HepG2 (cell line): Measurements from ENCODE around the gene PHLPP2. TPM values are rescaled to one million over a fixed set of nuclear protein-coding genes. Genes with fewer than 3 reads are reported as not detected.

ENCODE experiments used
- ATAC-seq: fragments of 200-7000 bp; cut with Tn5 transposase; 3 replicates; pipeline ENCODE4 v1.9.1; 2020; ENCODE audit warnings: mild to moderate bottlenecking, moderate library complexity
- BruUV-seq: library from RNA; stranded (reverse); fragments of 400-500 nt; replicated peaks from 2 replicates; lab custom pipeline; 2021; lab: Mats Ljungman, UMichigan
- CTCF ChIA-PET: fragments of 300-600 bp; formaldehyde crosslinking; extraction: SDS; loops from one replicate; lab custom pipeline; 2021; ENCODE audit warnings: low total read pairs, inconsistent platforms, low intra/inter-chr PET ratio; lab: Yijun Ruan, JAX
- POLR2A ChIA-PET: fragments of 350-600 bp; sonication (Branson Sonifier 250); formaldehyde crosslinking; loops from one replicate; lab custom pipeline; 2020; ENCODE audit warnings: antibody characterized with exemption, inconsistent platforms; lab: Yijun Ruan, JAX
- DNase-seq: peaks from one replicate; pipeline ENCODE4 v3.0.0-alpha.2; 2015; ENCODE audit warnings: low spot score
- FAIRE-seq: peaks from 3 replicates; lab custom pipeline; 2011; peaks lifted over from hg19 to GRCh38; lab: Jason Lieb, UNC
- H2AFZ ChIP-seq: one replicate; pipeline ENCODE4 v1.6.1; 2011; ENCODE audit warnings: low read length, inconsistent platforms
- H3K27ac ChIP-seq: fragments of 300-600 bp; 3 replicates; pipeline ENCODE4 v1.8.0; 2011; ENCODE audit warnings: mixed run types, mild to moderate bottlenecking, mixed read lengths, low read length, inconsistent platforms; ENCODE audit not compliant: insufficient read depth; ENCODE audit errors: extremely low read length
- H3K27me3 ChIP-seq, 2 experiments: fragments of 200-600 bp in 1 of 2; 2 replicates in 1 of 2; 3 replicates in 1 of 2; pipeline versions ENCODE4 v1.6.0 to v1.8.0; 2011; ENCODE audit warnings: low read length in 2 of 2, mild to moderate bottlenecking in 2 of 2, moderate library complexity in 2 of 2, inconsistent platforms in 1 of 2; ENCODE audit not compliant: insufficient read depth in 2 of 2, control insufficient read depth in 1 of 2
- H3K36me3 ChIP-seq, 2 experiments: fragments of 200-600 bp in 1 of 2; replicated peaks in 1 of 2; 2 replicates in 1 of 2; 3 replicates in 1 of 2; pipeline versions ENCODE4 v1.5.1 to v1.8.0; 2011; ENCODE audit warnings: low read length in 2 of 2, inconsistent platforms in 1 of 2; ENCODE audit not compliant: insufficient read depth in 2 of 2, control insufficient read depth in 1 of 2
- H3K4me1 ChIP-seq: 2 replicates; pipeline ENCODE4 v1.5.1; 2012; ENCODE audit warnings: low read length, inconsistent platforms; ENCODE audit not compliant: insufficient read depth
- H3K4me2 ChIP-seq: 2 replicates; pipeline ENCODE4 v1.6.0; 2011; ENCODE audit warnings: low read depth, low read length, inconsistent platforms
- H3K4me3 ChIP-seq, 3 experiments: fragments of 200-600 bp in 1 of 3; sonication (generic), shearing (Covaris generic) in 1 of 3; replicated peaks in 1 of 3; 2 replicates each; pipeline ENCODE4 v1.5.1; 2011 to 2016; ENCODE audit warnings: low read length in 3 of 3, inconsistent platforms in 2 of 3, low read depth in 2 of 3, mild to moderate bottlenecking in 2 of 3, control low read depth in 1 of 3, mixed read lengths in 1 of 3; ENCODE audit not compliant: insufficient read depth in 1 of 3
- H3K79me2 ChIP-seq: one replicate; pipeline ENCODE4 v1.6.1; 2011; ENCODE audit warnings: low read length, inconsistent platforms; ENCODE audit not compliant: insufficient read depth
- H3K9ac ChIP-seq: 2 replicates; pipeline ENCODE4 v1.6.0; 2011; ENCODE audit warnings: mild to moderate bottlenecking, low read depth, low read length, inconsistent platforms; ENCODE audit not compliant: insufficient read depth
- H3K9me3 ChIP-seq: 2 replicates; pipeline ENCODE4 v1.5.1; 2012; ENCODE audit warnings: mild to moderate bottlenecking, low read length
- H4K20me1 ChIP-seq: 2 replicates; pipeline ENCODE4 v1.6.0; 2011; ENCODE audit warnings: inconsistent platforms, mild to moderate bottlenecking, low read length, moderate library complexity; ENCODE audit not compliant: insufficient read depth
- ARNT2 ChIP-seq: sonication (generic); formaldehyde crosslinking; IDR thresholded peaks from 2 replicates; pipeline ENCODE4 v1.8.0; 2022; ENCODE audit warnings: mild to moderate bottlenecking, low read depth, missing genetic modification reagents, moderate library complexity
- CEBPB ChIP-seq: IDR thresholded peaks from 2 replicates; pipeline ENCODE4 v1.6.1; 2011; ENCODE audit warnings: low read depth, low read length, improper control_type of control experiment, borderline replicate concordance
- CREB1 ChIP-seq, 2 experiments: fragments of 450-650 bp in 1 of 2; IDR thresholded peaks; 2 replicates each; pipeline ENCODE4 v1.6.1; 2016 to 2017; ENCODE audit warnings: control low read depth in 1 of 2, mild to moderate bottlenecking in 1 of 2, missing compliant biosample characterization in 1 of 2, missing genetic modification characterization in 1 of 2
- EHMT2 ChIP-seq: fragments of 200-600 bp; sonication (generic); IDR thresholded peaks from 2 replicates; pipeline ENCODE4 v1.7.0; 2017; ENCODE audit warnings: antibody characterized with exemption, low read depth, low read length, borderline replicate concordance
- FIP1L1 ChIP-seq: fragments of 200-400 bp; formaldehyde crosslinking; IDR thresholded peaks from 2 replicates; pipeline ENCODE4 v1.6.1; 2018; ENCODE audit warnings: low read depth, mild to moderate bottlenecking, low read length, moderate library complexity, borderline replicate concordance; ENCODE audit not compliant: insufficient read depth
- HNRNPLL ChIP-seq: fragments of 200-400 bp; formaldehyde crosslinking; IDR thresholded peaks from 2 replicates; pipeline ENCODE4 v1.6.1; 2017; ENCODE audit warnings: mild to moderate bottlenecking, low read depth, low read length; ENCODE audit not compliant: poor library complexity, severe bottlenecking
- MBNL3 ChIP-seq: fragments of 250-450 bp; sonication (Bioruptor Pico); conservative IDR thresholded peaks from 2 replicates; pipeline ENCODE4 v1.8.0; 2022; ENCODE audit warnings: mild to moderate bottlenecking, inconsistent platforms
- PLRG1 ChIP-seq: fragments of 450-650 bp; conservative IDR thresholded peaks from 2 replicates; pipeline ENCODE4 v1.6.1; 2016
- RBM22 ChIP-seq: fragments of 200-400 bp; formaldehyde crosslinking; optimal IDR thresholded peaks from 2 replicates; pipeline ENCODE3; 2017; ENCODE audit warnings: mild to moderate bottlenecking, low read length, moderate library complexity
- SRSF4 ChIP-seq: fragments of 200-400 bp; formaldehyde crosslinking; IDR thresholded peaks from one replicate; pipeline ENCODE4 v1.6.1; 2018; ENCODE audit warnings: mild to moderate bottlenecking, low read depth, low read length, moderate library complexity; ENCODE audit not compliant: poor library complexity, severe bottlenecking
- TCF7L2 ChIP-seq: IDR thresholded peaks from 2 replicates; pipeline ENCODE4 v1.6.1; 2011; ENCODE audit warnings: mild to moderate bottlenecking, low read depth, low read length, moderate library complexity
- ZFP37 ChIP-seq: sonication (generic); formaldehyde crosslinking; IDR thresholded peaks from 2 replicates; pipeline ENCODE4 v1.4.0; 2020; ENCODE audit warnings: missing genetic modification reagents, borderline replicate concordance
- ZNF317 ChIP-seq: sonication (generic); formaldehyde crosslinking; IDR thresholded peaks from 2 replicates; pipeline ENCODE4 v1.5.0; 2020; ENCODE audit warnings: mild to moderate bottlenecking, missing genetic modification reagents
- ZNF354B ChIP-seq: sonication (generic); formaldehyde crosslinking; IDR thresholded peaks from 2 replicates; pipeline ENCODE4 v1.8.0; 2022; ENCODE audit warnings: mild to moderate bottlenecking, missing genetic modification reagents
- ZNF775 ChIP-seq: sonication (generic); formaldehyde crosslinking; IDR thresholded peaks from 2 replicates; pipeline ENCODE4 v1.4.0; 2020; ENCODE audit warnings: missing genetic modification reagents, mild to moderate bottlenecking, moderate library complexity, borderline replicate concordance
- ZSCAN29 ChIP-seq: sonication (generic); formaldehyde crosslinking; conservative IDR thresholded peaks from 2 replicates; pipeline ENCODE4 v1.4.0; 2020; ENCODE audit warnings: mild to moderate bottlenecking, missing genetic modification reagents
- WGBS: methylation state at CpG from one replicate; pipeline ENCODE4 v1.1.6; 2017; ENCODE audit warnings: low lambda C conversion rate; 5-methylcytosine and 5-hydroxymethylcytosine counted together
- in situ Hi-C: cut with HindIII; loops from 2 replicates; pipeline ENCODE4 v1.10.0; 2017; ENCODE audit warnings: low pct_unique_long_range_greater_than_20kb; ENCODE audit not compliant: extremely low pct_ligation_motif_present
- intact Hi-C: fragments of 100-400 bp; cut with micrococcal nuclease; formaldehyde crosslinking; loops from one replicate; pipeline ENCODE4 v1.10.0; 2022; ENCODE audit not compliant: unreplicated experiment
- polyA plus RNA-seq, 8 experiments: library from polyadenylated mRNA; depleted of rRNA in 3 of 8; stranded (reverse) in 7 of 8; unstranded in 1 of 8; fragments of >200 nt; fragmentation: Illumina TruSeq in 4 of 8; extraction: Trizol in 4 of 8; gene quantifications; 2 replicates each; pipeline versions ENCODE4 v1.2.1 to v1.2.3, GENCODE V29; 2011 to 2016; ENCODE audit warnings: low read depth in 4 of 8, missing spikeins in 1 of 8, mixed read lengths in 1 of 8; ENCODE audit not compliant: insufficient read depth in 1 of 8
- total RNA-seq, 5 experiments: library from RNA; depleted of rRNA; stranded (reverse); fragments of >200 nt; fragmentation: Illumina TruSeq; extraction: Trizol; gene quantifications; 2 replicates each; pipeline ENCODE4 v1.2.3, GENCODE V29; 2016; ENCODE audit warnings: low read depth in 1 of 5
- TF ChIP-seq, protein P1 (sequence below): sonication (generic); formaldehyde crosslinking; IDR thresholded peaks from 2 replicates; pipeline ENCODE4 v1.5.0; 2020; ENCODE audit warnings: mild to moderate bottlenecking, missing genetic modification reagents
- TF ChIP-seq, protein P2 (sequence below), 2 experiments: sonication (generic) in 1 of 2; formaldehyde crosslinking in 1 of 2; IDR thresholded peaks; 2 replicates each; pipeline versions ENCODE4 v1.4.0 to v1.6.1; 2016 to 2020; ENCODE audit warnings: borderline replicate concordance in 1 of 2, low read depth in 1 of 2, mild to moderate bottlenecking in 1 of 2, missing genetic modification reagents in 1 of 2

The PHLPP2 gene
- total and polyA plus RNA-seq, 2 of the 13 experiments (the other 11 are each of a cell fraction or from before 2014, with no cell fraction given), result 8.9 TPM

DNA sequence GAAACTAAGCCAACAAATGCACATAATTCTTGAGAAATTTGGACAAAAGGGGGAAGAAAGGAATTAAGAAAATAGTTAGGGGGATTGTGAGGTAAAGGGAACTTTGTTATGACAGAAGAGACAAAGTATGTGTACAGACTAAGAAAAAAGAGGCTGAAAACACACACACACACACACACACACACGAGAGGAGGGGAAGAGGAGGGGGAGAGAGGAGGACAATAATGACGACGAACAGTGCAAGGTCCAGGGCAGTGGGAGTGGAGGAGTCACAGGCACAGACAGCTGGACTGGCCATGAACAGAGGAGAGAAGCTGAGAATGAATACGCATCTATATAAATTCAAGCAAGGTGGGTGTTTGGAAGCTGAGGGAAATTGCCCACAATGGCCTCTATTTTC is 54.0 kb downstream of the PHLPP2 start:
- peak overlapping the region; percentile 62 for H3K27ac ChIP-seq
- ATAC-seq, result peak; percentile 96
- peak overlapping the region; percentile 55 for H2AFZ ChIP-seq
- no peaks in the 10 kb centered on the region for H4K20me1 ChIP-seq
- peak; percentile 94 for DNase-seq
- FAIRE-seq, result peak; percentile 91
- H3K36me3 ChIP-seq, result peaks cover 6 to 24% of the 10 kb centered on the region in 2 experiments
- no TSS peak for BruUV-seq
- POLR2A ChIA-PET, result interaction anchor here (0.6 to 1.9 kb wide), 8 partner anchors 10 to 1289 kb away, joined by 3 to 8 read pairs (median 3); partner anchors contain the start of genes AP1G1, ZNF23 and ZNF821
- no peaks in the 10 kb centered on the region for H3K79me2 ChIP-seq
- no peaks in the 10 kb centered on the region for H3K9me3 ChIP-seq
- peak overlapping the region; percentile 72 for H3K4me2 ChIP-seq
- in situ Hi-C loops, result no loop called here
- peak overlapping the region in 1 of 3 experiments; percentile 25; a peak in 1 of 6 replicates for H3K4me3 ChIP-seq
- intact Hi-C loops, result loop anchor here (5.0 kb wide), 1 partner anchor 52 kb away; the partner anchor contains the start of gene PHLPP2
- H3K4me1 ChIP-seq, result peaks cover 60% of the 10 kb centered on the region
- peak overlapping the region; percentile 46 for H3K9ac ChIP-seq
- no peaks in the 10 kb centered on the region for H3K27me3 ChIP-seq
- 7% methylated on average over 4 of the region's 4 CpGs for whole genome bisulfite sequencing
- CTCF ChIA-PET, result interaction anchor here (1.3 kb wide), 1 partner anchor 76 kb away, joined by 3 read pairs; no protein-coding TSS in a partner anchor
- TF ChIP-seq ZNF317, result peak; percentile 80
- TF ChIP-seq CEBPB, result no peak
- no peak for TF ChIP-seq ZNF775 (CRISPR knock-in tag)
- TF ChIP-seq EHMT2, result no peak
- no peak for TF ChIP-seq MBNL3 (CRISPR knock-in tag)
- TF ChIP-seq PLRG1, result no peak
- TF ChIP-seq RBM22, result no peak
- TF ChIP-seq HNRNPLL, result no peak
- no peak for TF ChIP-seq FIP1L1
- no peak for TF ChIP-seq ZNF354B (CRISPR knock-in tag)
- no peak for TF ChIP-seq ZFP37
- TF ChIP-seq, protein P1, sequence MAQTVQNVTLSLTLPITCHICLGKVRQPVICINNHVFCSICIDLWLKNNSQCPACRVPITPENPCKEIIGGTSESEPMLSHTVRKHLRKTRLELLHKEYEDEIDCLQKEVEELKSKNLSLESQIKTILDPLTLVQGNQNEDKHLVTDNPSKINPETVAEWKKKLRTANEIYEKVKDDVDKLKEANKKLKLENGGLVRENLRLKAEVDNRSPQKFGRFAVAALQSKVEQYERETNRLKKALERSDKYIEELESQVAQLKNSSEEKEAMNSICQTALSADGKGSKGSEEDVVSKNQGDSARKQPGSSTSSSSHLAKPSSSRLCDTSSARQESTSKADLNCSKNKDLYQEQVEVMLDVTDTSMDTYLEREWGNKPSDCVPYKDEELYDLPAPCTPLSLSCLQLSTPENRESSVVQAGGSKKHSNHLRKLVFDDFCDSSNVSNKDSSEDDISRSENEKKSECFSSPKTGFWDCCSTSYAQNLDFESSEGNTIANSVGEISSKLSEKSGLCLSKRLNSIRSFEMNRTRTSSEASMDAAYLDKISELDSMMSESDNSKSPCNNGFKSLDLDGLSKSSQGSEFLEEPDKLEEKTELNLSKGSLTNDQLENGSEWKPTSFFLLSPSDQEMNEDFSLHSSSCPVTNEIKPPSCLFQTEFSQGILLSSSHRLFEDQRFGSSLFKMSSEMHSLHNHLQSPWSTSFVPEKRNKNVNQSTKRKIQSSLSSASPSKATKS (CRISPR knock-in tag), result no peak
- TF ChIP-seq, protein P2, sequence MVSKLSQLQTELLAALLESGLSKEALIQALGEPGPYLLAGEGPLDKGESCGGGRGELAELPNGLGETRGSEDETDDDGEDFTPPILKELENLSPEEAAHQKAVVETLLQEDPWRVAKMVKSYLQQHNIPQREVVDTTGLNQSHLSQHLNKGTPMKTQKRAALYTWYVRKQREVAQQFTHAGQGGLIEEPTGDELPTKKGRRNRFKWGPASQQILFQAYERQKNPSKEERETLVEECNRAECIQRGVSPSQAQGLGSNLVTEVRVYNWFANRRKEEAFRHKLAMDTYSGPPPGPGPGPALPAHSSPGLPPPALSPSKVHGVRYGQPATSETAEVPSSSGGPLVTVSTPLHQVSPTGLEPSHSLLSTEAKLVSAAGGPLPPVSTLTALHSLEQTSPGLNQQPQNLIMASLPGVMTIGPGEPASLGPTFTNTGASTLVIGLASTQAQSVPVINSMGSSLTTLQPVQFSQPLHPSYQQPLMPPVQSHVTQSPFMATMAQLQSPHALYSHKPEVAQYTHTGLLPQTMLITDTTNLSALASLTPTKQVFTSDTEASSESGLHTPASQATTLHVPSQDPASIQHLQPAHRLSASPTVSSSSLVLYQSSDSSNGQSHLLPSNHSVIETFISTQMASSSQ (IDR thresholded peaks at IDR 0.05; ENCODE audit: low read depth), result no peak
- TF ChIP-seq, protein P2 (CRISPR knock-in tag; IDR thresholded peaks at IDR 0.05; ENCODE audit: borderline replicate concordance), result no peak
- no peak; the same call in 1 of the 2 replicates for TF ChIP-seq CREB1 (IDR thresholded peaks at IDR 0.05)
- peak; percentile 85 for TF ChIP-seq CREB1 (CRISPR knock-in tag; IDR thresholded peaks at IDR 0.05)
- no peak for TF ChIP-seq SRSF4
- no peak for TF ChIP-seq TCF7L2
- TF ChIP-seq ZSCAN29 (CRISPR knock-in tag), result no peak
- TF ChIP-seq ARNT2, result 0 out of 2 replicates have a peak, but pooled peaks have one; percentile 24
